M059J (cell line): ENCODE measurements around the gene ADAD1. TPM values are rescaled to one million over a fixed set of nuclear protein-coding genes. Genes with fewer than 3 reads are reported as not detected.
A peak's percentile ranks its signal among the peaks of the same experiment; 100 is the strongest.
"Not testable (repeated sequence)": the region's sequence is repeated elsewhere in the genome, so short reads cannot be mapped to it uniquely, and the experiment has no call there.

Experiments
- DNase-seq: peaks from one replicate; pipeline ENCODE4 v3.0.0-alpha.2; 2012; ENCODE audit warnings: low read depth
- total RNA-seq: library from RNA; depleted of rRNA; stranded (reverse); fragments of >200 nt; shearing (Covaris generic); gene quantifications from 2 replicates; pipeline ENCODE4 v1.2.3, GENCODE V29; 2014; rRNA removed

ADAD1 gene
- total RNA-seq, result not detected in 2 replicates

DNA sequence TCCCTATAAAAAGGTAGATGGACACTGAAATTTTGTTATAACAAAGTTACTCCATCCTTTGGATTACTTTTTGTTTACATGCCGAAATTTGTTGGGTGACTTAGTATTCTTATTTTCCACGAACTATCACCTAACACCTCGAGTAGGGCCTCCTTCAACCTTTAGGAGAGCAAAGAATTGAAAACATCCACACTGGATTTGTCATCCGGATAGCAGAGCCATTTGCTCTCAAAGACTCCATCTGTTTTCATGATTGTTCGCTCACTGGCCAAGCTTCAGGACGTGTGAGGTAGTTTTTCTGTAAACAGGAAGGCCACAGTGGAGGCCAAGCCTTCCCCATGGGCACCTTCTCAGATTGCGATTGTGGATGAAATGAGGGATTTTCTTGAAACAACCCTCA lies at the start of gene ADAD1:
TSS of gene ADAD1 (plus strand) at position 301 of the 400 bp plus-strand sequence. CDS start 1,059 bp downstream, outside the sequence.
- DNase-seq, result no peak

- DNase-seq, result peak; percentile 42
Observed at GRCh38 chr4:122329876-122330565, 48.8 kb upstream of the ADAD1 start.

DNA sequence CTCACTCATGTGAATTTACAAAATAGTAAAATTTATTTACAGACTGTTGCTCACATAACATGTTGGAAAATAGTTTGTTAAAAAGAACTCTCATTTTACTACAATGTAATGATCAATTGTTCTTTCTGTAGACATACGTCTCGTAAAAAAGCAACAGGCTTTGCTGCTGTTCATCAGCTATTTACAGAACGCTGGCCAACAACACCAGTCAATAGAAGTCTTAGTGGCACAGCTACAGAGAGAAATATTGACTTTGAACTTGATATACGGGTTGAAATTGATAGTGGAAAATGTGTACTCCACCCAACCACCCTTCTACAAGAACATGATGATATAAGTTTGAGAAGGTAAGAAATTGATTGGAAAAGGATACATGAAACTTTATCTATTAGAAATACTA lies 47.6 kb upstream of the ADAD1 start:
- no peak for DNase-seq

DNA sequence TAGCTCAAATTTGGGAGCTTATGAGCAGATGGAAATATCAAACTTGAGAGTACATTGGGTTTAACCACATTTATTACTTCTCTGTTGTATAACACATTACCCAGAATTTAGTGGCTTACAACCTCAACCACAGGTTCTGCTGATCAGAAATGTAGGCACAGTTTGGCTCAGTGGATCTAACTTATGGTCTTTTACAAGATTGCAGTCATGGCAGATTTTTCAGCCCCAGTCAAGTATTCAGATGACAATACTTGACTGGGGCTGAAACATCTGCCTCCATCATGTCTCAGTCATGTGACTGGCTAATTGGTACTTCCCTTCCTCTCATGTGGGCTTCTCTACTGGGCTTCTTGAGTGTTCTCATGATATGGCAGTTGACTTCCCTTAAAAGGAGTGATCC lies 44.0 kb upstream of the ADAD1 start:
- DNase-seq, result no peak

DNA sequence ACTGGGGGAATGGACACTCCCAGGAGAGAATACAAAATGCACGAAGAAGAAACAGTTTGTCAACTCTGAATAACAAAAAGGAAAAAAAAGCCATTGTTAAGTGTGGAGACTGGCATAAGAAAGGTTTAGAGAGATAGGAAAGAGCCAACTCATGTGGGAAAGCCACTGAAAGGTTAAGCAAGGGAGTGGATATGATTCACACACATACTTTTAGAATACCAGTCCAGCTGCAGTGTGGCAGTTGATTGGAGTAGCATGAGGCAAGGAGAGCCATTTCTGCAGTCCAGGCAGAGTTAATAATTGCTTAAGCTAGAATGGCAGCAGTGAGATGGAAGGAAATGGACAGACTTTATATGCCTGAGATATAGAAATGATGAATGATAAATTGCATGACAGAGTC lies 36.9 kb upstream of the ADAD1 start:
- DNase-seq, result peak; percentile 59

- DNase-seq, result no peak
Observed at GRCh38 chr4:122346036-122346435, 32.8 kb upstream of the ADAD1 start.

DNA sequence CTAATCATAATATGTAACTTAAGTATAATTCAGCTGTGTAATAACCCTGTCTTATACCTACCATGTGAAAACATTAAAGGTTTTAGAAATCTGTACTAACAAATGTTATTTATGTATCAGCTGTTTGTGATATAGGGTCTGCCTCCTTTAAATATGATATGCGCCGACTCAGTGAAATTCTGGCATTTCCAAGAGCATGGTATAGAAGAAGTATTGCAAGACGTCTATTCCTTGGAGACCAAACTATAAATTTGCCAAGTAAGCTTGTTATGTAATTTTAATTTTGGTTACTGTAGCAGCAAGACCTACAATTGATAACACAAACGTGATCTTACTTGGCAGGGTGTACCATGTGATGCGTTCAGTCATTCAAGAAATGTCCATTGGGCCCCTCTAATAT lies 32.3 kb upstream of the ADAD1 start:
- DNase-seq, result no peak

GRCh38 chr4:122356317-122356808 lies 22.4 kb upstream of the ADAD1 start:
- no peak for DNase-seq

GRCh38 chr4:122360754-122361153 lies 18.1 kb upstream of the ADAD1 start:
- no peak for DNase-seq

DNA sequence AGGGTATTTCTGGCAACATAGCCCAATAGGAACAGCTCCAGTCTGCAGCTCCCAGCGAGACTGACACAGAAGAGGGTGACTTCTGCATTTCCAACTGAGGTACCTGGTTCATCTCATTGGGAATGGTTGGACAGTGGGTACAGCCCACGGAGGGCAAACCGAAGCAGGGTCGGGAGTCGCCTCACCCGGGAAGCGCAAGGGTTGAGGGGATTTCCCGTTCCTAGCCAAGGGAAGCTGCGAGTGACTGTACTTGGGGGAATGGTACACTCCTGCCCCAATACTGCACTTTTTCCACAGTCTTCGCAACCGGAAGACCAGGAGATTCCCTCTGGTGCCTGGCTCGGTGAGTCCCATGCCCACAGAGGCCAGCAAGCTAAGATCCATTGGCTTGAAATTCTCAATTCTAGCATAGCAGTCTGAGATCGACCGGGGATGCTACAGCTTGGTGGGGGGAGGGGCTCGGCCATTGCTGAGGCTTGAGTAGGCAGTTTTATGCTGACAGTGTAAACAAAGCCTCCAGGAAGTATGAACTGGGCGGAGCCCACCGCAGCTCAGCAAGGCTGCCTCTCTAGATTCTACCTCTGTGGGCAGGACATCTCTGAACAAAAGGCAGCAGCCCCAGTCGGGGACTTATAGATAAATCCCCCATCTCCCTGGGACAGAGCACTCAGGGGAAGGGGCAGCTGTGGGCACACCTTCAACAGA lies 14.0 kb upstream of the ADAD1 start:
- DNase-seq, result no peak

DNA sequence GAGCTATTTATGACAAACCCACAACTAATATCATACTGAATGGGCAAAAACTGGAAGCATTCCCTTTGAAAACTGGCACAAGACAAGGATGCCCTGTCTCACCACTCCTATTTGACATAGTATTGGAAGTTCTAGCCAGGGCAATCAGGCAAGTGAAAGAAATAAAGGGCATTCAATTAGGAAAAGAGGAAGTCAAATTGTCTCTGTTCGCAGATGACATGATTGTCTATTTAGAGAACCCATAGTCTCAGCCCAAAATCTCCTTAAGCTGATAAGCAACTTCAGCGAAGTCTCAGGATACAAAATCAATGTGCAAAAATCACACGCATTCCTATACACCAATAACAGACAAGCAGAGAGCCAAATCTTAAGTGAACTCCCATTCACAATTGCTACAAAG lies 10.0 kb upstream of the ADAD1 start:
- DNase-seq, result not testable (repeated sequence)

DNA sequence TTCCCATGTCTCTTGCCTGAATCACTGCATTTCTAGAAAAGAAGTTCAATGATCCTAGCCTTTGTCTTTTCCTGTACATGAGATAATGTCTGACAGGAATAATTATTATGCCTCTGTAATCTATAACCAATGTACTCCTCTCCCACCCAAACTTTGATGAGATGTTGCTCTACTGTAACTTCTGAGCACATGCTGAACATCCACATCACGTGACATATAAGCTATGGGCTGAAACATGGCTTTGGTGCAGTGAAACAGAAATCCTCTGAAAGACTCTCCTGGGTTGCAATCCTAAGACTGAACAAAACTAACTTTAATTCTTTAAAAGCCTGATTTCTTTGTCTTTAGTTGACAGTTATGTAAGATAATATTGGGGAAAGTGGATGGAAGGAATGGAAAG lies 1.5 kb upstream of the ADAD1 start:
- no peak for DNase-seq

DNA sequence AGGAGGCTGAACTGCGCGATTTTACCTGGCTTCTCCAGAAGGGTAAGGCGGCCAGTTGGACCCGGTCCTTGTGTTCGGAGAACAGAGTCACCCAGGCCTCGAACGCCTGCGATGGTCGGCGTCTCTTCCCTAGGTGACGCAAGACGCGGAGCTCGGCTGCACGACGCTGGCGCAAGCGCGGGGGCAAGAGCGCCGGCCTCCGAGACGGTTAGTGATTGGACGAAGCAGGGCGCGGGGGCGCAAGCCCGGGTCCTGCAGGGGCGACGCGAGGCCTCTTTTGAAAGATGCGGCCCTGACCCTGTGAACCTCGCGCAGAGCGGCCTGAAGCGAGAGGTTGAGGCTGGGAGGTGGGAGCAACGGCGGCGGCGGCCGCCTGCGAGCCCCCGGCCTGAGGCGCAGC lies 428 bp downstream of the ADAD1 start:
- no peak for DNase-seq

DNA sequence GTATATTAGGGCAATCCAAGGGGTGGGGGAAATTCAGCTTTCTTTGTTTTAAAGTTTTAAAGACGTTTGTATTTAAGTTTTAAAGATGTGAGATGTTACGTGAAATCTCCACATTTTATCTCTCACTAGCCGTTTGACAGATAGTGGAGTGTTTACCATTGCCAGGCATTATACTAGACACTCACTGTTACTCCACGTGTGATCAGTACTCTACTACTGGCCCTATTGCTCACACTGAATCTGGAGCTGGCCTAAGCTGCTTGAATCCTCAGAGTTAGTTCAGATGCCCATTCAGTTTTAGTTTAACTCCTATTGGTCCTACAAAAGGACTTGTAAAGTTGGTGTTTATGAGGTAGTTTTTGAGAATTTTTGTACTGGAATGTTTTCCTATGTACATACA lies 4.5 kb downstream of the ADAD1 start:
- no peak for DNase-seq

GRCh38 chr4:122384245-122384644 lies 5.4 kb downstream of the ADAD1 start:
- DNase-seq, result no peak

- no peak for DNase-seq
Observed at GRCh38 chr4:122393276-122393675, 14.5 kb downstream of the ADAD1 start.

DNA sequence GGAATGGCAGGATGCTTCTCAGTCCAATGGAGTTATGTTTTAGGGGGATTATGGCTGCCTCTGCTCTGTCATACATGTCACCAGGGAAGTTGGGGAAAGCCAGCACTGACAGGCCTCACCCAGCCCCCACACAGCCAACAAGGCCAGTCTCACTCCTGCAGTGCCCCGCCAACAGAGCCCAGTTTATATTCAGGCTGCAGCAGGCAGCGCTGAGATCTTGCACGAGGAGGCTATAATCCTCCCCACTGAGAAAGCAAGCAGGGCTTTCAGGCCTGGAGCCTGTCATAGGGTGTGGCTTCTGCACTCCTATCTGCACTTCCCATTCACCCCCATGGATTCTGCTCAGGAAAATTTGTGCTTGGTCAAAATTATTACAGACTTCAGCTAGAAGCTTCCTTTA lies 25.1 kb downstream of the ADAD1 start:
- DNase-seq, result no peak

GRCh38 chr4:122412547-122412946 lies 33.7 kb downstream of the ADAD1 start:
- peak; percentile 1 for DNase-seq

DNA sequence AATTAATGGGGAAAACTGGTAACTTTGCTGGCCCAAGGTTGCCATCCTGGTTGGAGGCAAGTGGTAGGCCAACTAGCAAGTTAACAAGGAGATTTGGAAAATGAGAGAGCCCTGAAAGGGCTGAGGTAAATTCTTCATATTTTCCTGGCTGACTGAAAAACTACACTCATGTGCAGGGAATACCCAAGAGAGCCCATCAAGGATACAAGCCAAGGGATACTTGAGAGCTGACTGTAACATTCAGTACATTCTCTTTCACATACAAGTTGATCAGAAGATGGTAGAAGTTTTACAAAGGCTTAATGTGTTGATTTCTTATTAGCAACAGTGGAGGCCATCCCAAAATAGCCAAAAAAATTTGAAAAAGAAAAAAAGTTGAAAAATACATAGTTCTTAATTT lies 44.4 kb downstream of the ADAD1 start:
- no peak for DNase-seq

GRCh38 chr4:122431351-122431750 lies 52.5 kb downstream of the ADAD1 start:
- no peak for DNase-seq

DNA sequence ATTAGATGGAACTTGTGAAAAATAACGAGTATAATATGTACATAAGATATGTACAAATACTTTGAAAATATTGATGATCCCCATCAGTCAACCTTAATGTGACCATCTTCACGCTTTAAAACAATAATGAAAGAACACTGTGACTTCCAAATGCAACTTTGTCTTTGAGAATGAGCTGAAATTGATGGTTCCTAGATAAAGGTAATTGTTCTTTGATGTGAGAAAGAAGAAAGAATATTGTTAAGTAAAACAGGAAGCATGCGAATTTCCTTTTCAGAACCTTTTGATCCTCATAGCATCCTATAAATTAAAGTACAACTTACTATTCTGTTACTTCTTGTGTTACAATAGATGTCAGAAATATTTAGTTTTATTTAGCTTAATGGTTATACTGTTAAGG lies 55.5 kb downstream of the ADAD1 start:
- DNase-seq, result no peak

DNA sequence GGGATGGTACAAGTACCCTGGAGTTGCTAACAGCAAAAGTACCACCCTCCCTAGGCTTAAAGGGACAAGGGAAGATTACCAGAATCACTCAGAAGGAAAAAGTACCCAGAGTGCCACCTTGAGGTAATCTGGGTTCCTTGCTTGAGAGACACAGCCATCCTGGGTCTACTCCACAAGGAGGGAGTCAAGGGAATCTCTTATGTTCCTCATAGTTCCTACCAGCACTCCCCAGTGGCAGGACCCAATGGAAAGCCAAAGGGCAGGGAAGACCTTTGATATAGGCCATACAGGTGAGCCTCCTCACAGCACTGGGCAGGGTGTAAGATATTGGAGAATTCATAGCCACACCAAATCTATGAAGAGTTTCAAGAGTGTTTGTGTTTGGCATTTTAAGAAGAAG lies 72.0 kb downstream of the ADAD1 start:
- peak; percentile 45 for DNase-seq

DNA sequence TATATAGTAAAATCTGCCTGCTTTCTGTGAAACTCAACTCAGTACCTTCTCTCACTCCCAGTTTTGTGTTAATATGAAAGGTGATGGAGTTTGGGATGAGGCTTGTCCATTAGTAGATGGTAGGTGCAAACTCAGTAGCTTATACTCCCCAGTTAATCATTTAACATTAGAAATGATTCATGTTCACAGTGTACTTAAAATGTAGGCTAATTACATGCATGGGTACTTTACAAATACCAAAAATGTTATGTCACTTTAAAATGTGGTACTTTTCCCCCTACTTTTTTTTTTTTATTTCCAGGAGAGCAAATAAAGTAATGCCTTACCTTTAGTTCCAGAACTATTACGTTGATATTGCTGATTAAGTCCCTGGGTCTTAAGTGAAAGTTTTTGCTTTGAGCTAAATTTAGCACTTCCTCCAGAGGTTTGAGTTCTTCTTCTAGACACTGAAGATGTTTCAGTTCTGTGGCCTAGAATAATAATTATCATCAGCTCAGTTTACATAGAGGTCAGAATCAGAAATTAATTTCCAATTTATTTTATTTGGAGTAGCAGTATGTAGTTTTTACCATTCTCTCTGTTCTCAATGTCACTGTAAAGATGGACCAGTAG lies 74.7 kb downstream of the ADAD1 start:
- no peak for DNase-seq
